Measurements from ENCODE around the gene MSL1.

- no peak for TF ChIP-seq POLR2AphosphoS5 (IDR thresholded peaks at IDR 0.05; ENCODE audit: low read depth, low read length)
- TF ChIP-seq POLR2A (IDR thresholded peaks at IDR 0.05; ENCODE audit: low read depth, low read length), result no peak
Observed at GRCh38 chr17:40075942-40076498, 45.8 kb upstream of the MSL1 start.
